Measurements from ENCODE around the gene DPH6.

GRCh38 chr15:35376707-35377106 is 169.3 kb downstream of the DPH6 start:
- no peak for TF ChIP-seq CTCF (IDR thresholded peaks at IDR 0.05)
- TF ChIP-seq EP300 (IDR thresholded peaks at IDR 0.05) = no peak
- no peak for TF ChIP-seq POLR2AphosphoS5 (IDR thresholded peaks at IDR 0.05)

Data from suprapubic skin (tissue), 4 donors.